Vagina (tissue), 2 donors: ENCODE measurements around the gene CELF4.

Experiments used
- POLR2A ChIP-seq, 2 donors: fragments of 450-650 bp; IDR thresholded peaks; one replicate each; pipeline ENCODE4 v1.6.1; 2017; ENCODE audit warnings: antibody characterized with exemption in 2 of 2, mild to moderate bottlenecking in 2 of 2, moderate library complexity in 2 of 2
- POLR2AphosphoS5 ChIP-seq, 2 donors: sonication (generic); formaldehyde crosslinking; IDR thresholded peaks; one replicate each; pipeline ENCODE4 v1.9.0; 2017; ENCODE audit warnings: antibody characterized with exemption in 2 of 2, mild to moderate bottlenecking in 2 of 2, low read depth in 1 of 2; ENCODE audit not compliant: insufficient read depth in 1 of 2
- TF ChIP-seq, protein P1 (sequence below), 3 experiments: fragments of 450-650 bp in 2 of 3; fragments of 200-600 bp in 1 of 3; sonication (generic) in 1 of 3; IDR thresholded peaks; one replicate each; pipeline ENCODE4 v1.5.1; 2017 to 2019; ENCODE audit warnings: antibody characterized with exemption in 3 of 3, mild to moderate bottlenecking in 2 of 3, moderate library complexity in 2 of 3

DNA sequence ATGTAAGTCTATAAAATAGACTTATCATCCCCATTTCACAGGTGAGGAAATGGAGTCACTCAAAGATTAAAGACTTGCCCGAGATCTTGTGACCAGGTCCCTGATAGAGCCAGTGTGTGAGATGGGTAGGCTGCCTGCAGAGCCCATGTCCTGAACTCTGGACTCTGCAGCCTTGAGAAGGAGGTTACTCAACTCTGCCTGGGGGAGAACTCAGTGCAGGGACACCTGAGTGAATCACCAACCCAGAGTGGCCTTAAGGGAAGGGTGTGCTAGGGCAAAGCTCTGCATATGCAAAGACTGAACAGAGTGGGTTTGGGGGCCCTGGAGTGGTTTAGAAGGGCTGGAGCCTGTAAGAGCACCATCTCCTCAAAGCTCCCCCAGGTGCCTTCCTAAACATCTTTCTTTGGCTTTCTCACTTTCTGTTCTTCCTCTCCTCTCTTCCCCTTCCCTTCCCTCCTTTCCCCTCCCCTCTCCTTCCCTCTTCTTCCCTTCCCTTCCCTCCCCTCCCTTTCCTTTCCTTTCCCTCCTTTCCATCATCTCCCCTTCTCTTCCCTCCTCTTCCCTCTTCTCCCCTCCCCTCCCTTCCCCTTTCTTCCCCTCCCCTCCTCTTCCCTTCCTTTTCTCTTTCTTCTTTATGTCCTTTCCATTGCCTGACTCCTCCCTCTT lies 67.6 kb downstream of the CELF4 start:
- TF ChIP-seq, protein P1, sequence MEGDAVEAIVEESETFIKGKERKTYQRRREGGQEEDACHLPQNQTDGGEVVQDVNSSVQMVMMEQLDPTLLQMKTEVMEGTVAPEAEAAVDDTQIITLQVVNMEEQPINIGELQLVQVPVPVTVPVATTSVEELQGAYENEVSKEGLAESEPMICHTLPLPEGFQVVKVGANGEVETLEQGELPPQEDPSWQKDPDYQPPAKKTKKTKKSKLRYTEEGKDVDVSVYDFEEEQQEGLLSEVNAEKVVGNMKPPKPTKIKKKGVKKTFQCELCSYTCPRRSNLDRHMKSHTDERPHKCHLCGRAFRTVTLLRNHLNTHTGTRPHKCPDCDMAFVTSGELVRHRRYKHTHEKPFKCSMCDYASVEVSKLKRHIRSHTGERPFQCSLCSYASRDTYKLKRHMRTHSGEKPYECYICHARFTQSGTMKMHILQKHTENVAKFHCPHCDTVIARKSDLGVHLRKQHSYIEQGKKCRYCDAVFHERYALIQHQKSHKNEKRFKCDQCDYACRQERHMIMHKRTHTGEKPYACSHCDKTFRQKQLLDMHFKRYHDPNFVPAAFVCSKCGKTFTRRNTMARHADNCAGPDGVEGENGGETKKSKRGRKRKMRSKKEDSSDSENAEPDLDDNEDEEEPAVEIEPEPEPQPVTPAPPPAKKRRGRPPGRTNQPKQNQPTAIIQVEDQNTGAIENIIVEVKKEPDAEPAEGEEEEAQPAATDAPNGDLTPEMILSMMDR (IDR thresholded peaks at IDR 0.05): no peak
- no peak for TF ChIP-seq POLR2AphosphoS5 (IDR thresholded peaks at IDR 0.05; ENCODE audit: insufficient read depth in 1 of 2, low read depth in 1 of 2)
- TF ChIP-seq POLR2A (IDR thresholded peaks at IDR 0.05): no peak
